HG03354 (cell line): ENCODE data around the gene CLDN7.

Experiments
- ATAC-seq: cut with Tn5 transposase; IDR thresholded peaks from one replicate; pipeline ENCODE4 v1.9.1; 2021; ENCODE audit warnings: mild to moderate bottlenecking; ENCODE audit not compliant: unreplicated experiment, poor library complexity, severe bottlenecking

CLDN7 gene

DNA sequence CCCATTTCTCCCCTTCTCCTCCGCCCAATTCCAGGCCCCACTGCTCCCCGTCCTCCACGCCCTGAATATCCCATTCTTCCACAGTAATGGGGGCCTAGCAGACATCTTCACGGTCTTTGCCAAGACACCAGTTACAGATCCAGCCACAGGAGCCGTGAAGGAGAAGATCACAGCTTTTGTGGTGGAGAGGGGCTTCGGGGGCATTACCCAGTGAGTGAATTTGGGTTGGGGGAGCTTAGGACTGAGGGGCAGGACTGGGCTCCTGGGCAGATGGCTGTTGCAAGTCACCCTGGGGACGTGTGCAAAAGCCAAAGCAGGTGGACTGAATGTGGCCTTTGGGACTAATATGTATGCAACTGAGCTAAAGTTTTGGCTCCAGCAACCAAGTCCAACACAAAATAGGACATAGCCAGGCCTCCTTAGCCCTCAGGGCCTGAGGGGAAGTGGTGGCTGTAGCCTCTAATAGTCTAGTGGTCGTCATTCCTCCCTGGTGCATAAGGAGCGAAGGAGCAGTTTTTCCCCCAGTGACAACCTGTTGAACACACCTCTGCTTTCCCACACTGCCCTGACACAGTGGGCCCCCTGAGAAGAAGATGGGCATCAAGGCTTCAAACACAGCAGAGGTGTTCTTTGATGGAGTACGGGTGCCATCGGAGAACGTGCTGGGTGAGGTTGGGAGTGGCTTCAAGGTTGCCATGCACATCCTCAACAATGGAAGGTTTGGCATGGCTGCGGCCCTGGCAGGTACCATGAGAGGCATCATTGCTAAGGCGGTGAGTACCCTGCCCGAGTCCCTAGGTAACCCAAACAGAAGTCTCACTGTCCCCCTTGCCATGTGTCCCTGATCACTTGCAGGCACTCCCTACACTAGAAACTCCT, 39.9 kb downstream of the CLDN7 start:
- ATAC-seq = no peak

DNA sequence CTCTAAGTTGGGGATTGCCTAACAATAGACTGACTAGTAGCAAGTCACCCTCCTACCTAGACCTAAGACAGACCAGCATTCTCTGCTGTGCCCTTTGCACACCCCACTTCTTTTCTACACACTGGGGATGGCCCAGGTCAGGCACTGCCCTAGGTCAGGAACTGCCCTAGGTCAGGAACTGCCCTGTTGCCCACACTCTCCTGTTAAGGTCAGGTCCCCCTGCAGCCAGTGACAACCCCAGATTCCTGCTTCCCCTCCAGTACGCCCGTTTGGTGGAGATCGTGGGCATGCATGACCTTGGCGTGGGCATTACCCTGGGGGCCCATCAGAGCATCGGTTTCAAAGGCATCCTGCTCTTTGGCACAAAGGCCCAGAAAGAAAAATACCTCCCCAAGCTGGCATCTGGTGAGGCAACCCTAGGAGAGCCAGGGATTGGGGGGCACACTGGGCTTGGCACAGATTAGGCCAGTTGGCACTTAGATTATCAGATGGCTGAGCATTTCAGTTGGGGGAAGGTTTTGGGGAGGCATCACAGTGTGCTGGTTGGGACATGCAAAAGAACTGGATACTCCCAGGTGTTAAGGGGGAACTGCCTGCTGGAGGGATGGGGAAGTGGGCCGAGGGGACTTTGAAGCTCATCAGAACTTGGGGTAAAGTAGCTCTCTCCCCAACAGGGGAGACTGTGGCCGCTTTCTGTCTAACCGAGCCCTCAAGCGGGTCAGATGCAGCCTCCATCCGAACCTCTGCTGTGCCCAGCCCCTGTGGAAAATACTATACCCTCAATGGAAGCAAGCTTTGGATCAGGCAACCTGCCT, 40.8 kb downstream of the CLDN7 start:
- no peak for ATAC-seq

DNA sequence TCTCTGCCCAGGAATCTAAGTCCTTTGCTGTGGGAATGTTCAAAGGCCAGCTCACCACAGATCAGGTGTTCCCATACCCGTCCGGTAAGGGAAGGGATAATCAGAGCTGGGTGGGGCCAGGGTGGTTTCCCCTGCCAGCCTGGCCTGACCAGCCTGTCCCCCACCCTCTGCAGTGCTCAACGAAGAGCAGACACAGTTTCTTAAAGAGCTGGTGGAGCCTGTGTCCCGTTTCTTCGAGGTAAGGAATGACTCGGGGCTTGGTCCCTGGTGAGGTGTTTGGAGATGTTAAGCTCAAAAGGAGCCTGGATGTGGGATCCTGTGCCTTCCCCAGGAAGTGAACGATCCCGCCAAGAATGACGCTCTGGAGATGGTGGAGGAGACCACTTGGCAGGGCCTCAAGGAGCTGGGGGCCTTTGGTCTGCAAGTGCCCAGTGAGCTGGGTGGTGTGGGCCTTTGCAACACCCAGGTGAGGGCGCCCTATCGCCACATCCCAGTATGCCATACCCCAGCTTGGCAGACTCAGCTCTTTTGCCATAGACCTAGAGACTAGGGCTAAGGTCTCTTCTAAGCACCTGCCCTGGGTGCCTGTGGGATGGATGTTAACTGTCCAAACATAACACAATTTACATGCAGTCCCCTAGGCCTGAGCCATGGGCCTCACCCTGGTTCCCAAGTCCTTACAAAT, 41.5 kb downstream of the CLDN7 start:
- ATAC-seq = no peak

DNA sequence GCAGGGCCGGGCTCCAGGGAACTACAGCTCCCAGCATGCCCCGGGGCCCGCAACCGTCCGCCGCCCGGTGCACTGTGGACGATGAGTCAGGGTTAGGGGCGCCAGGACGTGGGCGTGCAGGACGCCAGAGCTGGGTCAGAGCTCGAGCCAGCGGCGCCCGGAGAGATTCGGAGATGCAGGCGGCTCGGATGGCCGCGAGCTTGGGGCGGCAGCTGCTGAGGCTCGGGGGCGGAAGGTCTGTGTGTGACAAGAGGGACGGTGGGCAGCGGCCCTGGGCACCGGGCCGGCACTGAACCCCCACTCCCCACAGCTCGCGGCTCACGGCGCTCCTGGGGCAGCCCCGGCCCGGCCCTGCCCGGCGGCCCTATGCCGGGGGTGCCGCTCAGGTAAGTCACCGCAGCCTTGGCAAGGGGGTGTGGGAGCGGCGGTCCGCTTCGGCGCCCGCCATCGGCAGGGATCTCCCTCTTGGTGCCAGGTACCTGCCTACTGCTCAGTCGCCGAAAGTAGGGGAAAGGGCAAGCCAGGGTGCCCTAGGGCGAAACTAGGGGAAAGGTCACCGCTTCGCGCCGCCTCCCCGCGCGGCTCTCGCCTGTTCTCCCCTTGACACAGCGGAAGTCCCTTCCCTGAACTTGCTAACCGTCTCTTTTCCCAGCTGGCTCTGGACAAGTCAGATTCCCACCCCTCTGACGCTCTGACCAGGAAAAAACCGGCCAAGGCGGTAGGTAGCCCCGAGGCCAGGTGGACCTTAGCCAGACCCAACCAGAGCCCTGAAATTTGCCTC, 42.3 kb downstream of the CLDN7 start, which contains the start of the genes ACADVL and DLG4:
Gene ACADVL (plus strand): TSS at position 127 of the 781 bp plus-strand sequence. CDS start 47 bp downstream, at position 174.
Gene DLG4 (minus strand): TSS at position 25 of the 781 bp plus-strand sequence.
- ATAC-seq = peak; percentile 62

DNA sequence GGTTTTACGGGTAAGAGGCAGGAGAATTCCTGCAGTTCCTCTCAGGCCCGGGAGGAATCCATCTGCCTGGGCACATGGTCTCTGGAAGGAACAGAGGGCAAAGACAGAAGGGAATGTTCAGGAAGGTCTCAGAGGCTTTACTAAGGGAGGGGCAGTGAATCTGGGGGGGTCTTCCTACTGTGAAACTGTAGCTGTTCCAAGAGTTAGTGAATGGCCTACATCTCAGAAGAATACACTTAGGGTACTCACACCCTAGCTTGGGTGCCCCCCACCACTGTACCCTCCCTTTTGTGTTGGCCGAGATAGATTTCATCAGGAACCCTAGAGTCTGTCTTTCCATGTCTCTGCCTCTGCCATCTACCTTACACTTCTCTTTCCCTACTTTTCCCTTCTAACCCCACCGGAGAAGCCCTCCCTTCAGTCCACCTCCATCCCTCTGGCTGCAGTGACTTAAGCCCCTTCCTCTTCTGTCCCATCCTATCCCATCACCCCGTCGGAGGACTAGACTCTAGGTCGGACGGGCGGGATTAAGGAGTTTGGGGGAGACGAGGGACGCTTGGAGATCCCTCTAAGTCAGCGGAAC, 43.0 kb downstream of the CLDN7 start:
- ATAC-seq = no peak

DNA sequence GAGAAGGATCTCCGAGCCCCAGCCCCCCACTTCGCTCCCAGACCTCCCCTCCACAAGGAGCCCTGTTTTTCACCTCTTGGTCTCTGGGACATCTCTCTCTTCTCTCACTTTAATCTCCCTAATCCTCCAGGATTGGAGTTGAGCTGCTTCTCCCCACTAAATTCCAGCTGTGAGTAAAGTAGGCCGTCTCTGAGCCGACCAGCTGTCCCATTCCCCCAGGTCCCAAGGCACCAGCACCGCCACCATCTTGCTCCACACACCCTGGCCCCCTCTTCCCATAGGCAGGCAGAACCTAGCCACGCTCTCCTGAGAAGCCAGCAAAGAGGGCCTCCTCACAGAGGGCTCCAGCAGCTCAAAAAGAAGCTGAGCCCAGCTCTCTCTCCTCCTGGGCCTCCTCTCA, 43.5 kb downstream of the CLDN7 start:
- no peak for ATAC-seq

DNA sequence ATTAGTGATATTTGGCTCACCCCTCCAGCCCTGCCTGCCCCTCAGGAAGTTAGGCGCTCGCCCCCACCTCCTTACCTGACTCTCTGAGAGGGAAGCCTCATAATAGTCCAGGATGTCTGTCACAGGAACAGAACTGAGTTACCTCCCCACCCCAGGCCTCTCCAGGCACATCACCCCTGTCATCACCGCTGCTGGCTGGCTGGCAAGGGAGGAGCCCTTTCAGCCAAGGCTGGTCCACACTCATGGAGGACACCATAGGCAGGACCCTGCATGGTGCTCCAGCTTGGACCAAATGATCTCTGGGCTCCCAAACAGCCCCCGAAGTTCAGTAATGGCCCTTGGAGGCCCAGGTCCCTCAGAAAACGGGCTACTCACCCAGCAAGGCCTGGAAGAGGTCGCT, 44.1 kb downstream of the CLDN7 start:
- ATAC-seq = no peak

DNA sequence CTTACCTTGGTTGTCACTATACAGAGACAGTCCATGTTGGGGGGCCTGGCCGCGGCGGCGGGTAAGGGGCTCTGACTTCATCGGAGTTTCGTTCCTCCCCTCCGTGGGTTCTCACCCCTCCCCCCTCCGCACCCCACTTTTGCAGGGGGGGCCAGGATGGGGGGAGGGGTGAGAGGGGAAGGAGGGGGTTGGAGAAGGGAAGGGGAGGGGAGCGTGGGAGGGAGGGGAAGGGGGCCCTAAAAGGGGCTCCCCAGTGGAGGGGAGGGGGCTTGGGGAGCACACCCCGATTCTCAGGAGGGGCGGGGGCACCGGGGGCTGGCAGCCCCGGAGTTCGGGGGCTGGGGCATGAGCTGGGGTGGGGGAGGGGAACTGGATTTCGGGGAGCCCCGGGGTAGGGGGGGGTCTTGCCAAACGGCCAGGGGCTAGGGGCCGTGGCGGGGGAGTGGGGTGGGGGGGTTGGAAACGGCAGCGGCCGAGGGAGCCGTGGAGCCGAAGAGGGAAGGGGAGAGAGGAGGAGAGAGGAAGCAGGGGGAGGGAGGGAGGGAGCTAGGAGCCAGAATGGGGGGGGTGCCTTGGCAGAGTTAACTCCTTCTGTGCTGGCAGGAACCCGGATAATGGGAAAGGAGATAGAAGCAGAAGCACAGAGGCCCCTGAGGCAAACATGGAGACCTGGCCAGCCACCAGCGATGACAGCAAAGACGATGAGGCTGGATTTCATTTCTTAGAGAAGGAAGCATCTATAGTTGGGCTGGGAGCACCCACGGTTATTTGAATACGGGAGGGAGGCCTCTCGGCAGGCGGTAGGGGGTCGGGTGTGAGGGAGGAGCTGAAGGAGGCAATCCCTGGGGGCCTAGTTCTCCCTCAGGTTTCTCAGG, 44.9 kb downstream of the CLDN7 start:
- ATAC-seq = no peak

DNA sequence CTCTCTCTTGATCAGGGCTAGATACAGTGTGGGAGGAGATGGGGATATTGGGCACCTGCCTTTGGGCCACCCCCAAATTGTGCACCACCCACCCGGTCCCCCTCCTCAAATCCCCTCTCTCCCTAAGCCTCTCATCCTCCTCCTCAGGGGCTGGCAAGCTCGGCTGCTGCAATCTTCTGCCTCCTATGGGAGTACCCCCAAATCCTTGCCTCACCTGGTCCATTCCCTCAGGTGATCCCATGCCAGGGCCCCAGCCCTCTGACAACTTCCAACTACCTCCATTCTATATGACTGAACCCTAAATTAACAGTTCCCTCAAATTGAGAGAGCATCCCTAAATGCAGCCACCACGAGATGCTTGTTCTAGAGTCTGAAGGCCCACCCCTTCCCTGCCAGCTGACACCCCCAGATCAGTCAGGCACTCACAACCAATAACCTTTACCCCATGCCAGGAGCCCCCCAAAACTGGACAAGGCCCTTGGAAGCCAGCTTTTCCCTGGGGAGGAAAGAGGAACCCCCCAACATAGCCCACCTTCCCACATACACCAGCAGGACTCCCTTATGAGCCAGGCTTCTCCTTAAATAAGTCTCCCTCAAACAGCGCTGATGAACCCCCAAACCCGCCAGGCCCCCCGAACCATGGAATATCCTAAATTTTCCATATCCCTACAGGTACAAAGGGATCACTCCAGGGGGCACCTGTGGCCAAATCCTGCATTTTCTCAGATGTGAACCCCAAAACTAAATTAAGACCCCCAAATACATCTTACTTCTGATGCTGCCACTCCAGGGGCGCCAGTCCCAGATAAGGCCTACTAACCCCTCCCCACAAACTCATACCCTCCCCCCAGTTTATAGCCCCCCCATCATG, 45.8 kb downstream of the CLDN7 start:
- no peak for ATAC-seq

DNA sequence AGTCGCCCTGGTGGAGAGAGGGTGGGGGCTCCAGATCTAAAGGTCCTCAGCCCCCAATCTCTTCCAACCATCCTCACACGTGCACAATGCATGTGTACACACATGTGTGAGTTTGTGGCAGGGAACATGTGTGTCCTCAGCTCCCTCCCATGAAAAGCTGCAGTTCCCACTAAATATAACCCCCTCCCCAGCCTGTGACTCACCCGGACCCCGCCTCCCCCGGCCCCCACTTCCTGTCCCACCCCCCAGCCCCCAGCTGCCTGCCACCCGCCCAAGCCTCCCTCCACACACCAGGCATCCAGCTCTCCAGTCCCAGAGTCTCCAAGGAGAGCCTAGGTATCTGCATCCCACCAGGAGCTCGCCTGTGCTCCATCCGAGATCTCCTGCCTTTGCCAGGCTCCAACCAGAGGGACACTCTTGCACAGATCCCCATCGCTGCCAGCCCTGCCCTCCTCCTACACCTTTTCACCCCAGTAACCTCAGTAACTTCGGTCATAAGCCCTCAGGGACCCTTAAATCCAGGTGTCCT, 46.6 kb downstream of the CLDN7 start:
- no peak for ATAC-seq

DNA sequence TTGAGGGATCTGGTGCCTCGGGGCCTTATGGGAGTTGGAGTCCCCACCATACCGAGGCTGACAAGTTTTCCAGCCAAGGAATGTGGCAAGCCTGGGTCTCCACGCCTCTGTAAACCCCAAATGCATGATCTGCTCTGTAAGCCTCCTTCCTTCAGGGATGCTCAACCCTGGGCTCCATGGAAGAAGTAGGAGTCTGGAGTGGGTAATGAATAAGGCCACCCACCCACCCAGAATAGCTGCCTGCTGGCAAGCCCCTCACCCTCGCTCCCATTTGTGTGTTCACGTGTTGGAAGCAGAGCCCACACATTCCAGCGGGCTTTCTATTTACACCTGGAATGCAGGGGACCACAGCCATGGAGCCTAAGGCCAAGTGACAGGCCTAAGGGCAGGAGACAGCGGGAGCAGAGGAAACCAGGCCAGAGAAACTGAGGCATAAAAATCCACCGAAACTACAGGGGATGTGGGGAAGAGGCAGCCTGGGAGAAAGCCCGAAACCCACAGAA, 47.1 kb downstream of the CLDN7 start:
- no peak for ATAC-seq

DNA sequence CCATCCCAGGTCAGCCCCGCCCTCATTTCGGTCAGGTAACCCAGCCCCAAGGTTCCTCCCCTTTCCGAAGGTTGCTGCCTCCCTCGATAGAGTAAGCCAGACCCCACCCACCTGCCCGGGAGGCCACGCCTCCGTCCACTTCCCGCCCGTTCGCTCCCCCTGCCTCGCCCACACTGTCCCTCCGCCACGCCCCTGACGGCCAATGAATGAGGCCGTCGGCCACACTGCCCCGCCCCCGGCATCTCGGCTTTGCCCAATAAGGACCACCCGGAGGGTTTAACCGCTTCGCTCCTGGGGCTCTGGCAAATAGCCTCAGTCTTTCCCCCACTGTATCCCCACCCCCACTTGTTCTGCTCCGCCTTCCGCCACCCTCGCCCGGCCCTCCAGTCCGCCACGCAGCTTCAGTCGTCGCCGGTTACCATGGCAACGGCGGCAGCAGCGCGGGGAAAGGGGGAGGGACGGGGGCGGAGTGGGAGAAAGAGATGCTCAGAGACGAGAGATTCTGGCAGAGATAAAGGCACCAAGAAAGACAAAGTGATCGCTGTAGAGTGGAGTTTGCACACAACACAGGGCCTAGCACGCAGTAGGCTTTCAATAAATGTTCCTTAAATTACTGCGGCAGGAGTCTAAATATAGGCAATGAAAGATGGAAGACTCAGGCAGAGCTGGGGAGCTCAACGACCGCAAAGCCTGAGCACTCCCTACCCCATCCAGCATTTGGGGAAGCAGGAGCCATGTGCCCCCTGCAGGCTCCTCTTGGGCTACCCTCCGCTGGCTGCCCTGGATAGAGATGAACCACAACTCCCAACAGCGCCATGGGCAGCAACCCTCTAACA, 47.8 kb downstream of the CLDN7 start:
- ATAC-seq = peak; percentile 83

DNA sequence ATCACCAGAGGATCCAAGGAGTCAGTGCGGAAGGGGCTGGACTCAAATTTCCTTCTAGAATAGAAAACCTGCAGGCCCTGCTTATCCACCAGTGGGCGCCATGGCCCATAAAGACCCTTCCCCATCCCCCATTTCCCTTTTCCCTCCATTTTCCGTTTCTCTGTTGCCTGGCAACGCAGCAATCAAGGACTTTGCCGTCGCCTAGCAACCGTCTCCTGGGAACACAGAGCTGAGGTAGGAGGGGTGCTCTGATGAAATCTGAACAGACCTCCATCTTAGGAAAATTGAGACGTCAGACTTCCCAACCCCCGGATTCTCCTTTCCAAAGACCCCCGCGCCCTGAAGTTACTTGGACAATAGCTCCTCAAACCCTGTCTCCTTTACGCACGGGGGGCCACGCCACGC, 48.4 kb downstream of the CLDN7 start:
- peak; percentile 7 for ATAC-seq

DNA sequence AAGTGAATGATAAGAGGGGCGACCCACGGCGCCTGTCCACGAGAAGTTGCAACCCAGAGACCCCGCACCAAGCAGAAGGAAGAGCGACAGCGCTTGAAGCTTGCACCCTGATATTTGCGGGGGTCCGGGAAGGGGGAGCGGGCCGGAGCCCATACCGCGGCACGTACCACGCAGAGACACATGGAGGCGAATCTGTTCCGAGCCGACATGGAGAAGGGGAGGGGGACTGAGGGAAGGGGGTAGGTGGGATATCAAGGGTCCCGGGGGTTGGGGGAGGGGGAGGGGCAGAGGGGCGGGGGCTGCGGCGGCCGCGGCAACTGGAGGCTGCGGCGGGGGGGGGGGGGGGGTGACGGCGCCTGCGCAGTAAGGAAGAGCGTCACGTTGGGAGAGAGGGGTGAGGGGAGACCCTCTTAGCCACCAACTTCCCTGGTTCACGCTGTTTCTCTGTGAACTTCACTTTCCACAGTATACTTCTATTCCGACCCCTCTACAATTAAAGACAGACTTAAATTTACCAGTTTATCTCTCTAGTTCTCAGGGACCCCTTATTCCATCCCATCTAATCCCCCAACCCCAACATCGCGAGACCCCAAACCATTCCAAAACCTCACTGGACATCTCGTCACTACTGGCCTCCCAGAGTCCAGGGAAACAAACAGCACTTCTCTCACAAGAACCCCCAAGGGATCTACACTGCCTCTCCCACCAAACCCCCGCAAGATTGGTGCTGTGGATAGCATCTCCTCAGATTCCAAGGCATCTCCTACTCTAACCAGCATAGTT, 50.6 kb downstream of the CLDN7 start:
- ATAC-seq = no peak
